NOMO-1 treated with dmso at 0.1 percent for 144 hours (cell line): ENCODE measurements around the gene POTEJ.
"Not testable (repeated sequence)": the region's sequence is repeated elsewhere in the genome, so short reads cannot be mapped to it uniquely, and the experiment has no call there.

Source experiments
- DNase-seq: peaks from one replicate; lab custom pipeline; 2025; ENCODE audit not compliant: unreplicated experiment; lab: John Stamatoyannopoulos, UW

POTEJ gene

GRCh38 chr2:130601648-130602302 is 9.5 kb upstream of the POTEJ start:
- DNase-seq, result not testable (repeated sequence)

DNA sequence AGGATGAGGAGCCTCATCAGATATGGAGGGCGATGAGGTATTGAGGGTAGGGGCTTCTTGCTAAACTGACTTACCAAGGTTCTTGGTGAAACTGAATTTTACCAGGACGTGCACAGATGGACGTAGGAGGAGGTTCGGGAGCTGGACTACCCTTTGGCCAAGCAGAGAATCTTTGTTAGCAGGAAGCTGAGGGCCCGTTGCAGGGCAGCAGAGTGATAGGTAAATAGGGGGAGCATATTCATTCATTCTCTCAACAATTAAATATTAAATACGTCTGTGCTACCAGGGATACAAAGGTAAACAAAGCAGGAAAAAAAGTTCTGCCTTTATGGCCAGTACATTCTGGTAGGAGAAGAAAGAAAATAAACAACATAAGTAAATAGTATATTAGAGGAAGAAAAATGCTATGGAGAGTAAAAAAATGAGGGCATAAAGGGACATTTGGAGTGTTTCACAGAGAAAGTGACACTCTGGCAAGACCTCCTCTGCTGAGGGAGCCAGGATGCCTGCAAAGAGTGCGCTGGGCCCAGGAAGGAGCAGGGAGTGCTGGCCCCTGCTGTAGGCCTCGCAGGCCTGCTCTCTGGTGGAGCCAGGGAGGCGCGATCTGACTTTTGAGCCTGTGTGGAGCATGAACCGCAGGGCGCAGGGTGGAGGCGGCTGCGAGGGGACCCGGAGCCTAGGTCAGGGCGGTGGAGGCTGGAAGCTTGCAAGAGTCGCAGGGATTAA is 2.8 kb upstream of the POTEJ start:
- DNase-seq, result not testable (repeated sequence)

DNA sequence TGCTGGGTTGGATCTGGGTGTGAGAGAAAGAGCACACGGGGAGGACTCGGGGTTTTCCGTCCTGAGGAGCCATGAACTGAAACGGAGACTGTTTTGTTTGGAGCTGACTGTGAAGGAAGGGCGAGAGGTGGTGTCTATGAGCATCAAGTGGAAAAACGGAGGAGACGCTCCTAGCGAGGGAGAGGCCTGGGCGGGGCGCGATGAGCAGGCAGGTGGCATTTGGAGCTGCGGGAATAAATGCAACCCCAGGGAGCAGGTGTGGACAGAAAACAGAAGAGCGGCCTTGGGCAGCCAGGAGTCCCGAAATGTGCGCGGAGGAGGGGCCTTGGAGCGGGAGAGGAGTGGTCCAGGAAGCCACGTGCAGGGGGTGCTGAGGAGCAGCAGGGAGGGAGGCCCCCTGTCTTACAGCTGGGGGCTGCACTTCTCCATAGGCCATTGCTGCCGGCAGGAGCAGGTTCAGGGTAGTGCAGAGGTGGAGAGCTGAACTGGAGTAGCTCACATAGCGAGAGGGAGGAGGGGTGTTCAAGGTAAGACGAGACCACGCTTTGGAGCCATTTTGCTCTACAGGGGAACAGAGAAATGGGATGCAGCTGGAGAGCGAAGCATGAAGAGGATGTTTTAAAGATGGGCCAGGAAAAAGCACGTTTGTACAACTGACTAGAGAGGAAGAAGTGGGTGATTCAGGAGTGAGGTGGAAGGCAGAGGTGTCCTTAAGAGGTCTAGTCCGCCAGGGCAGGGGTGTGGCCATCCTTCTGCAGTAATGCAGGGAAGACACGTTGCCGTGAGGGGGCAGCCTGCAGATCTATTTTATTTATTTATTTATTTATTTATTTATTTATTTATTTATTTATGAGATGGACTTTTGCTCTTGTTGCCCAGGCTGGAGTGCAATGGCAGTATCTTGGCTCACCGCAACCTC is 2.0 kb upstream of the POTEJ start:
- not testable (repeated sequence) for DNase-seq

- DNase-seq, result not testable (repeated sequence)
These were observed 754 bp upstream of the POTEJ start for GRCh38 chr2:130610486-130610885.

- DNase-seq, result not testable (repeated sequence)
These were observed 17.7 kb downstream of the POTEJ start for GRCh38 chr2:130628784-130629475.

DNA sequence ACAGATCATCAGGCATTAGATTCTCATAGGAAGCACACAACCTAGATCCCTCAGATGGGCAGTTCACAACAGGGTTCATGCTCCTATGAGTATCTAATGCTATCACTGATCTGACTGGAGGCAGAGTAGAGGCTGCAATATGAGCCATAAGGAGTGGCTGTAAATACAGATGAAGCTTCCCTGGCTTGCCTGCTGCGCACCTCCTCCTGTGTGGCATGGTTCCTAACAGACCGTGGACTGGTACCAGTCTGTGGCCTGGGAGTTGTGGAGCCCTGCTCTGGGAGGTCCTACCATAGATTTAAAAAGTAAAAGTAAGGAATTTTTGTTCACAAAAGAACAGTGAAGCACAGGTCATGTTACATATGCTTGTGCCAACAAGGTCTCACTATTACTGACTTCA is 27.7 kb downstream of the POTEJ start:
- DNase-seq, result not testable (repeated sequence)

GRCh38 chr2:130641688-130642087 is 30.4 kb downstream of the POTEJ start:
- not testable (repeated sequence) for DNase-seq

DNA sequence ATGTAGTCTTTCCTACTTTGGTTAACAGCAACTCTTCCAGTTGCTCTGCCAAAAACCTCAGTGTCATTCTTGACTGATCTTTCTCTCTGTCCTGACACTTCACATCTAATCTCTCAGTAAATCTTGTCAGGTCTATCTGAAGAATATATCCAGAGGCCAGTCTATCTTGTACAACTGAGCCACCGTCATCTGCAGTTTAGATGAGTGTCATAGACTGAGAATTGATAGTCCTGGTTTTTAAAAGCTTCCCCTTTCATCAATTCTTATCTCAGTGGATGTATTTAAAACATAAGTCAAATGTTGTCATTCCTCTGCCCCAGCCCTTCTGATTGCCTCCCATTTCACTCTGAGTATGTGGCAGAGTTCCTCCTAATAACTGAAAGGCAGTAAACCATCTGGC is 38.0 kb downstream of the POTEJ start:
- DNase-seq, result not testable (repeated sequence)

GRCh38 chr2:130664506-130664905 is 53.3 kb downstream of the POTEJ start:
- DNase-seq, result not testable (repeated sequence)

DNA sequence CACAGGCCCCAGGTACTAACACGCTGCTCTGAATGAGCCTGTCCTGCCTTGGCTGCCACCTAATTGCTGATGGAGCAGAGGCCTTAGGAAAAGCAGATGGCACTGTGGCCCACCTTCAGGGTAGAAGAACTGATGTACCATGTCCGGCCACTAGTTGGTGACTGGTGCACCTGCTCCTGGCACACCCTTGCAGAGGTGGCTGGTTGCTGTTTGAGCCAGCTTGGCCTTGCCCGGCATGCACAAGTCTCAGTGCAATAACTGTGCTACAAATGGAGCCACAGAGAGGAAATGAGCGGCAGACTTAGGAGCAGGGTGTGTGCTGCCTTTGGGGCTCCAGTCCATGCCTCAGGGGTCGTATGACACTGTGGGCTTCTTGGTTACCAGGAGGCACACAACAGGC is 54.4 kb downstream of the POTEJ start:
- not testable (repeated sequence) for DNase-seq

- DNase-seq, result not testable (repeated sequence)
These were observed 56.3 kb downstream of the POTEJ start for GRCh38 chr2:130667516-130667915.

GRCh38 chr2:130670026-130670745 is 58.9 kb downstream of the POTEJ start:
- not testable (repeated sequence) for DNase-seq

- DNase-seq, result not testable (repeated sequence)
These were observed 81.0 kb downstream of the POTEJ start for GRCh38 chr2:130692041-130692770.

GRCh38 chr2:130693474-130693873 is 82.2 kb downstream of the POTEJ start:
- DNase-seq, result not testable (repeated sequence)

DNA sequence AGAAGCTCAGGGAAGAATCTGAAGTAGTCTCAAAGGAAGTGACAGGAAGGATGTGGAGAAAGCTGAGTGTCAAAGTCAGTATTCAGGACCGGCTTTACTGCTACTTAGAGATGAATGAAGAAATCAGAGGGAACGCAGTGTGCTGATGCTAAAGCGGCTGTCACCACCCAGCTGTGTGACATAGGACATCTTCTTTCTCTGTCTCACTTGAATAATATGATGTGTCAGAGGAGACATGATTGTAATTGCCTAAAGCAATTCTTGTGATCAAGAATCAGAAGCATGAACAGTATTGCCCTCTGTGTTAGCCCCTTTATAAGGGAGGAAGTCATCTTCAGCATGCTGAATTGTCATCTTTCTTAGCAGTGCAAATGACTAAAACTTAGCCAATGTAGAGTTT is 92.0 kb downstream of the POTEJ start:
- not testable (repeated sequence) for DNase-seq
